NCI-H2029 treated with DMSO at 0.1 percent for 48 hours (cell line): ENCODE measurements around the gene STAT5B.
A peak's percentile ranks its signal among the peaks of the same experiment; 100 is the strongest.
"Not testable (repeated sequence)": the region's sequence is repeated elsewhere in the genome, so short reads cannot be mapped to it uniquely, and the experiment has no call there.

Experiments
- DNase-seq: peaks from one replicate; lab custom pipeline; 2025; lab: John Stamatoyannopoulos, UW

STAT5B gene

DNA sequence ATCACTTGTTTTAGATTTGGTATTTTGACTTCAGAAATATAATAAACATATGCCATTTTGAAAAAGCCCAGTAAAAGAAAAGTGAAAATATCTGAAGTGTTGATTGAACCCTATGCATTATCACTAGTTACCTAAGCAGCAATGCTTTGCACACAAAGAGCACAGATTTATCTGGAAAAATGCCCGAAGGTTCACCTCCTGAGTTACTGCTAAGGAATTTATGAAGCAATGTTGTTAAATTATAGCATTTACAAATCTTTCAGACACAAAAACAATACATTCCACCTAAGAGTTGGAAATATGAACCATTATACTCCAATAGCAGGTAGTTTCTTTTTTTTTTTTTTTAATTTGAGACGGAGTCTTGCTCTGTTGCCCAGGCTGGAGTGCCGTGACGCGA, 43.0 kb downstream of the STAT5B start:
- DNase-seq = no peak

DNA sequence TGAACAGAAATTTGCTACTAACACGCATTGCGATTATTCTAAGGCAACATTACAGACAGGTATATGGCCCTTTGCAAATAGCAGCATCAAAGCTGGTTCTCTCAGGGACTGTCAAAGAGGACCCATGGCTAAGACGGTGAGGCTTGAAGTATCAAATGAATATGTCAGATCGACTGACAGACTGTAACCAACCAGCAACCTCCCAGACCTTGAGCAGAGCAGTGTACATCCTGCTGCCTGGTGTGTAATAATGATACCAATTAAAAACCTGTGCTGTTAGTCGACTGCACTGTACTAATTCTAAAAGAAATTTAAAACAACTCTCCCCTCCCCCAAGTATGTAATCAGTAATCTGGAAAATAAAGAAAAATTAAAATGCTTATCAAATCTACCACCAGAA, 46.0 kb downstream of the STAT5B start:
- no peak for DNase-seq

DNA sequence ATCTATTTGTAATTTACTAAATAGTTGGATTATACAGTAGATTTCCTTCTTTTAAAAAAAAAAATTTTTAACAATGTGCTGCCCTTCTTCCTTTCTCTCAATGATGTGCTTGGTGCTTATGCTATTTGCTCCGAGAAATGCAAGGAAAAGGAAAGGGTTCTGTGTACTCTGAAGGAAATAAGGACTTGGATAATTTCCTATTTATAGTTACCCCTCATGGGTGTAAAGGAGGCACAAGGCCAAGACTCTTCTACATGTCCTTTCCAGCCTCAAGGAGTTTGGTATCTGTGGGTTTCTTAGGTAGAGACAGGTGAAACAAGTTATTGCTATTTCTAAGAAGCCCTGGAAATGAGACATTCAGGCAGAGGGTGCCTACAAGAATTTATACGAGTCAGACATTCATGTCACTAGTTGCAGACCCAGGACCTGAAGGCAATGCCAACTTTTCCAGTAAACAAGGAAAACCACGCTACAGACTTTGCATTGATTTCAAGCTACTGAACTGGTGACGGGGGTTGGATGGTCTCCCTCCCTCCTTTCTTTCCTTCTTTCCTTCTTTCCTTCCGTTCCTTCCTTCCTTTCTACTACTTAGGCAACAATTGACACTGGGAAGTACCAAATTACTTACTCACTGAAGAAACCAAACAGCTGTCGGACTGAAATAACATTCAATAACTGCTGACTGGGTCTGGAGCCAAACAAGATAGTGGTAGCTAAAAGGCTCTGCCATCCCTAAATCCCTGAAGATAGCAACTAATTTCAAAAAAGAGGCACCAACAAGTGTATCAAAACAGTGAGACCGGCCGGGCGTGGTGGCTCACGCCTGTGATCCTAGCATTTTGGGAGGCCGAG, 48.1 kb downstream of the STAT5B start:
- DNase-seq = no peak

DNA sequence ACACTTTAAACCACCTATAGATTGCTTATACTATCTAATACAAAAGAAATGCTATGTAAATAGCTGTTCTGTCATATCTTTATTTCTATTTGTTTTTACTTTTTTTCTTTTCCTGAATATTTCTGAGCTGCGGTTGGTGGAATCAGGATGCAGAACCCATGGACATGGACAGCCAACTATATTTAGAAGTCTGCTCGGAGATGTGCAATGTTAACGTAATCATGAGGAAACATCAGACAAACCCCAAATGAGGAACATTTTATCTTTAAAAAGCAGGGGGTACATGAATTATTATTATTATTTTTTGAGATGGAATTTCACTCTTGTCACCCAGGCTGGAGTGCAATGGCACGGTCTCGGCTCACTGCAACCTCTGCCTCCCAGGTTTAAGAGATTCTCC, 50.5 kb downstream of the STAT5B start:
- DNase-seq = no peak

DNA sequence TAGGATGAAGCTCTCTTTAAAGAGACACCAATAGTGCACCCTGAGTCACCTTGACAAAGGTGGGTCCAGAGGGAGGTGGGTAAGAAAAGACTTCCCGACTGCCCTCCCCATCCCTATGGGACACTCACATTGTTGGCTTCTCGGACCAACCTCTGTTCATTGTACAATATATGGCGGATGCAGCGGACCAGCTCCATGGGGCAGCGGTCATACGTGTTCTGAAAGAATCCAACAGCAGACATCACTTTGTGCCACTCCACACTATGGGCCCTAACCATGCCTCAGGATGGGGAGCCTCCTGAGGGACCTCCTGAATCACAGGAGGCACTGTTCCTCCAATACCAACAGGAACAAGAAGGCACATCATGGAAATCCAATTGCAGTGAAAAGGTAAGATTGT, 51.5 kb downstream of the STAT5B start:
- no peak for DNase-seq

DNA sequence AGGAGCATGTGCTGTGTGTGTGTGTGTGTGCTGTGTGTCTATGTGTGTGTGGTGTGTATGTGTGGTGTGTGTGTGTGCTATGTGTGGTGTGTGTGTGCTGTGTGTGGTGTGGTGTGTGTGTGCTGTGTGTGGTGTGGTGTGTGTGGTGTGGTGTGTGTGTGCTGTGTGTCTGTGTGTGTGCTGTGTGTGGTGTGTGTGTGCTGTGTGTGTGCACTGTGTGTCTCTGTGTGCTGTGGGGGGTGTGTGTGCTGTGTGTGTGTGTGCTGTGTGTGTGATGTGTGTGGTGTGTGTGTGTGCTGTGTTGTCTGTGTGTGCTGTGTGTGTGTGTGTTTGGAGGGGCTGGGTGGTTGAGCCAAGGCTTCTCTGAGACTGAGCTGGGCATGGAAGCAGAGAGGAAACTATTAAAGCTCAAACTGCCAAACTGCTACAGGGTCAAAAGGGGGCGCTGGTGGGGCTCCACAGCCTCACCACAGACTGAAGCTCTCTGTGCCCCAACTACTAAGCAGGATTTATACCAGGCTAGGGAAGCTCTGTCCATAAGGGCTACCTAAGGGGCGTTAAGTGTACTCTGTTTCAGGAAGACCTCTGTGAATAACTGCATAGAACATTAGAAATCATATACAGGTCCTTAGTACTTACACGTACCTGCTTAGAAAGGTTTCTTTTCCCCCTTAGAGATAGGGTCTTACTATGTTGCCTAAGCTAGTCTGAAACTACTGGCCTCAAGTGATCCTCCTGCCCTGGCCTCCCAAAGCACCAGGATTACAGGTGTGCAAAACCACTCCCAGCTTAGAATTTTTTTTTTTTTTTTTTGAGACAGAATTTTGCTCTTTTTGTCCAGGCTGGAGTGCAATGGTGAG, 54.1 kb downstream of the STAT5B start:
- DNase-seq = peak; percentile 40

DNA sequence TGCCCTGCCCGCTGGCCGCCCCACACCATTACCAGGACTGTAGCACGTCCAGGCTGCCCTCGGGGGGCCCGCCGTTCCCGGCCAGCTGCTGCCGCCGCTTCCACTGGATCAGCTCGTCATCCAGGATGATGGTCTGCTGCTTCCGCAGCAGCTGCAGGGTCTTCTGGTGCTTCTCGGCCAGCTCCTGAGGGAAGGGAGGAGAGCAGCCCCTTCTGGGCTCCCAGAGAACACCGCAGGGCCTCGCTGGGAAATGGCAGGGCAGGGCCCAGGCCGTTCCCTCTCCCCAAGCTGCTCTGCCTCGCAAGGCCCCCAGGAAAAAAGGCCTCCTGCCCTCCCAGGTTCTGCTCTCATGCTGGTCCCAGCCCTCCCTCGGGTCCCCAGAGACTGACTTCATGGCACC, 56.9 kb downstream of the STAT5B start:
- DNase-seq = not testable (repeated sequence)

DNA sequence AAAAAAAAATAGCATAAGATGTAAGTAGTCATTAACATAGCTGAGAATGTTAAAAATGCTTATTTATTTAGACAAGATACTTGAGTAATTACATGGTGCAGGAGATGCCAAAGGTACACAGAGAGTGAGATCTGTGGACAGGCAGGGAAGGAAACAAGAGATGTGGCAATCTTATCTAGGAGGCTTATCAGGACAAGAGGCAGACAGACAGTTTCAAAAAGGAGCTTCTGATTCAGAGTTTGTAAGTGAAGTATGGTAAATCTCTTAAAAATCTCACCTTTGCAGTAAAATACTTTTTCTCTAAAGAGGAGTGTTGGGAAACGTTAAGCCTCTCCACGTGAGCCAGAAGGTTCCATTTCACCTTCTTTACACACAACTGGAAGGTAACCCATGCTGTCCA, 62.0 kb downstream of the STAT5B start:
- DNase-seq = no peak

DNA sequence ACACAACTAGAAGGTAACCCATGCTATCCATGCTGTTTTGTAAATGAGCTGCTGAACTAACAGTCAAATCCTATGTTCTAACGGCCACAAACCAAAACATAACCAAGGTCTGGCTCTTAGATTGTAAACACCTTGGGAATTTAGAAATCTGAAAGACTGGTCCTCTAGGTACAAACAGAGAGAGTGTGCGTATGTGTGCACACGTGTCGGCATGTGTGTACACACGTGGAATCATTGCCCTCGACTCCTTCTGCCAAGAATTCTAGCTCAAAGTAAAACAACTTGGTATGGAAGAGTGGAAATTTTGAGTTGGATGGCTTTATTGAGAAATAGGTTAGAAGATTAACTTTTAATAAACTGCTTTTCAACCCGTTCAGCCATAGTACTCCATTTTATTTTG, 63.8 kb downstream of the STAT5B start:
- DNase-seq = no peak

DNA sequence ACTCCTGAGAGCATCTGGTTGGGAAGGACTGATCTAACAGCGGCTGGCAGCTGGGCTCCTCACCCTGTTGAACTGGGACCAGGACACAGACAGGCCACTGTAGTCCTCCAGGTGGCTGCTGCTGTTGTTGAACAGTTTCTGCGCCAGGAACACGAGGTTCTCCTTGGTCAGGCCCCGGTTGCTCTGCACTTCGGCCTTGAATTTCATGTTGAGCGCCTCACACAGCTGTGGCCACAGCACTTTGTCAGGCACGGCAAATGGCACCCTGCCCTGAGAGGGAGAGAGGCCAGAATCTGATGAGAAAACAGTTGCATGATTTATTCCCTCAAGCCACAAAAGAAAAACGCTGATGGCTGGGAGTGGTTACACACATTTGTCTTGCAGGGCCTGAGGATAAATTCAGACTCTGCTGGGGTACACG, 64.3 kb downstream of the STAT5B start:
- DNase-seq = not testable (repeated sequence)

DNA sequence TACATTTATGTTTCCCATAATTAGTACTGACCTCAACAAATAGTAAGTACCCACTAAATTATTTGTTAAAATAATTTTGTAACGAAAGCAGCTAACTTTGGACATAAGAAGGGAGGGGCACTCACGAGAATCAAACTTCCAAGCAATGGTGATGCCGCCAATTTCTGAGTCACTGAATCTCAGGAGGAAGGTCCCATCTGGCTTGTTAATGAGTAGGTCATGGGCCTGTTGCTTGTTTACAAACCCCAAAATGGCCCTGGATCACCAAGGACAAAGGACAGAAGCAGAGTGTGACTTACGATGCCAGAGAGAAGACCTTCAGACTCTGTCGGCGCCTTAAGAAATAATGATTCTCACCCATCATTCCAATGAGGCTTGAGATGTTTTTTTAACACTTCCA, 66.1 kb downstream of the STAT5B start:
- no peak for DNase-seq

DNA sequence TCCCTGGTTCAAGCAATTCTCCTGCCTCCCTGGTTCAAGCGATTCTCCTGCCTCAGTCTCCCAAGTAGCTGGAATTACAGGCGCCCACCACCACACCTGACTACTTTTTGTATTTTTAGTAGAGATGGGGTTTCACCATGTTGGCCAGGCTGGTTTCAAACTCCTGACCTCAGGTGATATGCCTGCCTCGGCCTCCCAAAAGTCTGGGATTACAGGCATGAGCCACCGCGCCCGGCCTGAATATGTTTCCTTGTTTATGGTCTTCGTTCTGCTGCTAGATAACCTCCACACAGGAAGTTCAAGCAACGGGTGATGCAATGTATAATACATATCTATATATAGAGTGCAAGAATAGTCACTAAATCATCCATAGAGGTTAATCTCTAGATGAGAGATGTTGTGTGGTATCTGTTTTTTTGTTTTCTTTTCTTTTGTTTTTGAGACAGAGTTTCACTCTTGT, 70.0 kb downstream of the STAT5B start:
- not testable (repeated sequence) for DNase-seq

DNA sequence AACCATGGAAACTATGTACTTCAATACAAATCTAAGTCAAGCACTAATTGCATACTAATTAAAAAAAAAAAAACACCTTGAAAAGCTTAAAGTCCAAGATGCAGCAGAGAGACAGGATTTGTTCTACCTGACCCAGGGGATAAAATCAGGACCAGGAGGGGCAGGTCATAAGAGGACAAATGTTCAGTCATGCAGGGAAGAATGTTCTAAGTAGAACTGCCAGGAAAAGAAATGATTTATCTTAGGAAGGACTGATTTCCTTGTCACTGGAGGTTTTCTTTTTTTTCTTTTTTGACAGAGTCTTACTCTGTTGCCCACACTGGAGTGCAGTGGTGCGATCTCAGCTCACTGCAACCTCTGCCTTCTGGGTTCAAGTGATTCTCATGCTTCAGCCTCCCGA, 72.8 kb downstream of the STAT5B start:
- no peak for DNase-seq

DNA sequence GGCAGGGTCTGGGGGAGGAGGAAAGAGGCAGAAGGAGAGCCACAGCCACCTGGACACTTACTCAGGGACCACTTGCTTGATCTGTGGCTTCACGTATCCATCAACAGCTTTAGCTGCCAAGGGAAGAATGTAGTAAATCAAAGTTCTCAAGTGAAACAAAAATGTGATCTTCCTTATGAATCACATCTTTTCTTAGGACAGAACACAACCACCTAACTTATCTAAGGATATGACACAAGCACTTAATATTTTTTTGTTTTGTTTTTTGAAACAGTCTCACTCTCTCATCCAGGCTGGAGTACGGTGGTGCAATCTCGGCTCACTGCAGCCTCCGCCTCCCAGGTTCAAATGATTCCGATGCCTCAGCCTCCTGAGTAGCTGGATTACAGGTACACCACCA, 73.5 kb downstream of the STAT5B start:
- DNase-seq = no peak

DNA sequence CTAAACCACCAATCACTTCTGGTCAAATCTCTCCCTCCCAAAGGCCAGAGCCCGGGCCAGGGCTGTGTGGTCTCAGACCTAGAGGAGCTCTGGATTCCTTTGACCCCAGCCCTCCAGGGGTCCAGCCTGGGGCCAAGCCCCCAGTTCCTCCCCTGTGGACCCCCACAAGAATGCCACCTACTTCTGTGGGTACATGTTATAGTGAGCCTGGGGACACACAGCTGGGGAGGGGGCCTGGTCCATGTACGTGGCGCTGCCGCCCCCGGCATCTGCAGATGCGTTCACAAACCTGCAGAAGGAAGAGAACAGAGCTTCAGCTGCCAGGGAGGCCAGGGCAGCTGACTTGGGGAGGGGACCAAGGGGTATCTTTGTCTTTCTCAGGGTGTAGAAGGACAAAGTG, 74.0 kb downstream of the STAT5B start:
- DNase-seq = no peak

DNA sequence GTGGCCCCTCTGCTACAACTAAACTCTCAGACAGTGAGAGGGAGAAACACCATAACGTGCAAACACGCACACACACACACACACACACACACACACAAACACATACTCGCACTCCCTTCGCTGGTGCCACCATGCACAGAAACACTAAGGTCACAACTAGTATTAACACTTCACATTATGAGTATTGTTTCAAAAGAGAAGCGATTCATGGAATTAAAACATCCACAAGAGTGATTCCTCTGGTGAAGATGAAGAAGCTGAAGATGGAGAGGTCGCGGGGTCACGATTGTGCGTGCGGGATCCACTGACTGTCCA, 74.8 kb downstream of the STAT5B start:
- no peak for DNase-seq

DNA sequence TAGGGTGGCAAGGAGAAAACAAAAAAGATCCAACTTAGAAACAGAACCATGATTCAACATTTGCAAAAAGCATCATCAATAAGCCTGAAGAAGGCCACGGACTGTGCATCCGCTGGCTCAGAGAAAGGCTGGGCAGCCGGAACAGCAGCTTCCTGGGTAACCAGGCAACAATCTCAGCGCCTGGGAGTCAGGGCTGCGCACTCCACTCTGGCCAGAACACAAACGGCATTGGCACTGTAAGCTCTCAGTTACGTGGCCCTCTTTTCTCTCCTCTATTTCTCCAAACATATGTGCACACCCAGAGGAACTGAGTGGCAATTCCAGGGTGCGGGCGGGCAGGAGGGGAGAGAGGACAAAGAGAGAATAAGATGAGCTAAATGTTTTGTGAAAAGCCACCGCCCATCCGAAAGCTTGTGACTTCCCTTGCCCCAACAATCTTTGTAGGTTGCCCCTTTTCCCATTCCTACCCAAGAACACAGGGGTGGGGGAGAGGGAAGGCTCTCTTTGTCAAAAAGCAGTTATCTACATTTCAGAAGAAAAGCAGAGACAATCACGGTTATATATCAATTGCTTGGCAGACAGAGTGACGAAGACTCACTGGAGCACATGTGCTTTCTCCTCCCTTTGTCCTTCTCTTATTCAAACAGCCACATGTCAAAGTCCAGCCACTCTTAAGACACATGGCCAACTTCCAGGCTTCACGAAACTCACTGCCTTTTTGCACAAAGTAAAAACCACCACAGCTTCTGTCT, 75.3 kb downstream of the STAT5B start:
- DNase-seq = no peak

DNA sequence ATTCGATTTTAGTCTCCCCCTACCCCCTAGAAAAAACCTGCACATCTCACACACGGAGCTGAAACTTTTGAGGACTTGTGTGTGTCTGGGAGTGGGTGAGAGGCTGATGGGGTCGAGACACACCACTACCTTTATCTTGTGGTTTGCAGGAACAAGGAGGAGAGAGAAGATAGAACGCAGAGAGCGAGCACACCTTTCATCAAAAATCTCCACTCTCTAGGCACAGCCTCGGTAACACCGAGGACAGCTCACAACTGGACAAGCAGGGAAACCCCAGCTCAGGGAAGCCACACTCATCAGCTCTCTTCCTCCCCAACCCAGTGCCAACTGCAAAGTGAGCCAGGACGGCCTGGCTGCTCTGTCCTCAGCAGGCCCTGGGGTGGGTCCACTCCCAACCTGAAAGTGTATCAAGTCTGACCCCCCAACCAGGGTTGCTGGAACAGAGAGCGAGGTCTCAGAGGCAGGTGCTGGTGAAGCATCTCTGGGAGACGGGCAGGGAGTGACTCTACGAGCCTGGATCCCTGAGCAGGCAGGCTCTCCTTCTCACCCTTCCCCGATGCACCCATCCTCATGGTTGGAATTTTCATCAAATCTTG, 76.7 kb downstream of the STAT5B start:
- DNase-seq = no peak

DNA sequence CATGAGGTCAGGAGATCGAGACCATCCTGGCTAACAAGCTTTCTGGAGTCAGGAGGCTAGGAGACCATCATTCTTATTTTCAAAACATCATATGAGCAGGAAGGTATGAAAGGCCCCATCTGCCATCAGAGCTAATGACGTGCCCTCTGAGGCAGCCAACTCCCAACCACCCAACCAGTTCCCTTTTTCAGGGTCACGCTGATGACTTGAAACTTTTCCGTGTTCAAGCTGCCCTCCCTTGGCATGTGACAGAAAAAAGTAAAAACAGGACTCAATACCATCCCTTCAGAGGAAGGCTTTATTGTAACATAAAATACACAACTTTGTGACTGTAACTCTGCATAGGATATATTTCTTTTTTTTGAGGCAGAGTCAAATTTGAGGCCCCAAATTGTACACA, 77.3 kb downstream of the STAT5B start:
- DNase-seq = no peak

DNA sequence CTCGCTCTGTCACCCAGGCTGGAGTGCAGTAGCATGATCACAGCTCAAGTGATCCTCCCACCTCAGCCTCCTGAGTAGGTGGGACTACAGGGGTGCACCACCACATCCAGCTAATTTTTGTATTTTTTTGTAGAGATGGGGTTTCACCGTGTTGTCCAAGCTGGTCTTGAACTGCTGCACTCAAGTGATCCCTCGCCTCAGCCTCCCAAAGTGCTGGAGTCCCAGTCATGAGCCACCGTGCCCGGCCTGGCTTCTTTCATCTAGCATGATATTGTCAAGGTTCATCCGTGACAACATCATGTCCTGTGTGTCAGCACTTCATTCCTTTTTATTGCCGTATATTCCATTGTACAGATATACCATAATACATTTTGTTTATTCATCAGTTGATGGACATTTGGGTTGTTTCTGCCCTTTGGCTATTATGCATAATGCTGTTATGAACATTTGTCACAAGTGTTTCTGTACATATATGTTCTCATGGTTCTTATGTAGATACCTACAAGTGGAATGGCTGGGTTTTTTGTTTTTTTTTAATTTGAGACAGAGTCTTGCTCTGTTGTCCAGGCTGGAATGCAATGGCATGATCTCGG, 78.5 kb downstream of the STAT5B start:
- DNase-seq = no peak

DNA sequence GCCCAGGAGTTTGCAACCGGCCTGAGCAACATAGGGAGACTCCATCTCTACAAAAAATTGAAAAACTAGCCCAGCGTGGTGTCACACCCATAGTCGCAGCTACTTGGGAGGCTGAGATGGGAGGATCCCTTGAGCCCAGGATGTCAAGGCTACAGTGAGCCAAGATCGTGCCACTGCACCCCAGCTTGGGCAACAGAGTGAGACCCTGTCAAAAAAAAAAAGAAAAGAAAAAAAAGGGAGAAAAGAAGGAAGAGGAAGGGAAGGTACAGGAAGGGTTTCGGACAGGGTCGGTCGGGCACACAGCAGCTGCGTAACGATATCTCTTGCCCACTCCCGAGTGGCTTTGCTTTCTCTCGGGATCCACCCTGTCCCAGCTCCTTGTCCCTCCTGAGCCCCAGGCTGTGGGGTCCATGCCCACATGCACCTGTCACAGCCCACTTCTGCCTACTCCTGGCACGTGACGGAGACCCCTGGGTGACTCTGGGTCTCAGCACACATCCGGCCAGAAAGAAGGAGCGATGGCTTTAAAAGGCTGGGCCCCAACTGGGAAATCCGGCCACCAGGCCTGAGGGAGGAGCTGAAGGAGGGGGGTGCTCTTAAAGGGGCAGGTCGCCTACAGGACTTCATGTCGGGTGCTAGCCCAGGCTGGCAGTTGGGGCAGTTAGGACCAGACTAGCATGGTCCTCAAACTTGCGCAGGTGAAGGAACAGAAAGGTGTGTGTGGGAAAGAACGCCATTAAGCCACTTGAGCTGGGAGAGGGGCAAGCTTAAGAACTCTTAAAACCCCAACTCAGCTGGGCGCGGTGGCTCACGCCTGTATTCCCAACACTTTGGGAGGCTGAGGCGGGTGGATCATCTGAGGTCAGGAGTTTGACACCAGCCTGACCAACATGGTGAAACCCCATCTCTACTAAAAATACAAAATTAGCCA, 82.0 kb downstream of the STAT5B start, which contains the start of gene GHDC:
Gene GHDC (minus strand): TSS at position 526 of the 931 bp plus-strand sequence. CDS start 913 bp downstream, outside the sequence.
- peak; percentile 57 for DNase-seq
